GM12864 (cell line): ENCODE measurements around the gene BSG.

ENCODE experiments used
- DNase-seq: peaks from one replicate; pipeline ENCODE4 v3.0.0-alpha.2; 2011; ENCODE audit warnings: low read depth
- H3K4me3 ChIP-seq: 2 replicates; pipeline ENCODE4 v1.5.1; 2011; ENCODE audit warnings: mild to moderate bottlenecking, low read depth, low read length, control low read depth
- CTCF ChIP-seq: IDR thresholded peaks from 2 replicates; pipeline ENCODE4 v1.5.1; 2011; ENCODE audit warnings: low read depth, mild to moderate bottlenecking, moderate library complexity, low read length, control low read depth, inconsistent platforms; ENCODE audit errors: missing control alignments

BSG gene

GRCh38 chr19:608155-609003 lies 36.0 kb downstream of the BSG start:
- H3K4me3 ChIP-seq = no peak overlapping the region
- no peak for DNase-seq
- TF ChIP-seq CTCF = no peak

GRCh38 chr19:609004-609346 lies 36.6 kb downstream of the BSG start:
- no peak for DNase-seq
- H3K4me3 ChIP-seq = no peak overlapping the region
- TF ChIP-seq CTCF = no peak

GRCh38 chr19:610071-610800 lies 37.8 kb downstream of the BSG start:
- no peak for DNase-seq
- peak overlapping the region; percentile 43 for H3K4me3 ChIP-seq
- TF ChIP-seq CTCF = no peak

GRCh38 chr19:610801-611480 lies 38.5 kb downstream of the BSG start:
- no peak for TF ChIP-seq CTCF
- no peak for DNase-seq
- peak overlapping the region; percentile 43 for H3K4me3 ChIP-seq

- TF ChIP-seq CTCF = no peak
- no peak overlapping the region for H3K4me3 ChIP-seq
- DNase-seq = no peak
Observed at GRCh38 chr19:611481-611868, 39.1 kb downstream of the BSG start.

GRCh38 chr19:612941-613340 lies 40.5 kb downstream of the BSG start:
- no peak for DNase-seq
- TF ChIP-seq CTCF = no peak
- H3K4me3 ChIP-seq = no peak overlapping the region
